Vagina (tissue), 2 donors: ENCODE results near the gene GPI. TPM values are rescaled to one million over a fixed set of nuclear protein-coding genes. Genes with fewer than 3 reads are reported as not detected.

Experiments used
- DNase-seq, 2 donors: peaks; one replicate each; pipeline ENCODE4 v3.0.0-alpha.2; 2017; ENCODE audit errors: extremely low spot score in 2 of 2
- H3K27ac ChIP-seq: fragments of 200-600 bp; sonication (generic); one replicate; pipeline ENCODE4 v1.5.1; 2019
- H3K27me3 ChIP-seq: fragments of 200-600 bp; sonication (generic); one replicate; pipeline ENCODE4 v1.5.1; 2019
- H3K36me3 ChIP-seq, 2 donors: fragments of 200-600 bp; sonication (generic); one replicate each; pipeline ENCODE4 v1.5.1; 2017 to 2019
- H3K4me1 ChIP-seq: fragments of 200-600 bp; sonication (generic); one replicate; pipeline ENCODE4 v1.5.1; 2019
- H3K4me3 ChIP-seq, 2 donors: fragments of 200-600 bp; sonication (generic); 1 replicate in 1 of 2; 2 replicates in 1 of 2; pipeline ENCODE4 v1.5.1; 2016 to 2019
- H3K9me3 ChIP-seq: fragments of 200-600 bp; sonication (generic); one replicate; pipeline ENCODE4 v1.5.1; 2019
- CTCF ChIP-seq, 3 experiments: fragments of 450-650 bp in 2 of 3; fragments of 200-600 bp in 1 of 3; sonication (generic) in 1 of 3; IDR thresholded peaks; one replicate each; pipeline ENCODE4 v1.5.1; 2017 to 2019; ENCODE audit warnings: antibody characterized with exemption in 3 of 3, mild to moderate bottlenecking in 2 of 3, moderate library complexity in 2 of 3
- POLR2A ChIP-seq, 2 donors: fragments of 450-650 bp; IDR thresholded peaks; one replicate each; pipeline ENCODE4 v1.6.1; 2017; ENCODE audit warnings: antibody characterized with exemption in 2 of 2, mild to moderate bottlenecking in 2 of 2, moderate library complexity in 2 of 2
- POLR2AphosphoS5 ChIP-seq, 2 donors: sonication (generic); formaldehyde crosslinking; IDR thresholded peaks; one replicate each; pipeline ENCODE4 v1.9.0; 2017; ENCODE audit warnings: antibody characterized with exemption in 2 of 2, mild to moderate bottlenecking in 2 of 2, low read depth in 1 of 2; ENCODE audit not compliant: insufficient read depth in 1 of 2
- intact Hi-C: fragments of 100-400 bp; cut with DNase I; formaldehyde crosslinking; loops from one replicate; pipeline ENCODE4 v1.15.1; 2023
- total RNA-seq: library from RNA; depleted of rRNA; stranded (reverse); fragments of >200 nt; gene quantifications from one replicate; pipeline ENCODE4 v1.2.3, GENCODE V29; 2016

Gene GPI
- total RNA-seq, 1 donor from 2014 or later = 201 TPM

- Histone ChIP-seq H3K4me3 (no peak overlapping the region), H3K9me3 (no peaks in the 10 kb centered on the region), H3K36me3 (peaks cover 0 to 59% of the 10 kb centered on the region in 2 donors), H3K27ac (peak overlapping the region; percentile 10), H3K4me1 (no peaks in the 10 kb centered on the region), H3K27me3 (no peaks in the 10 kb centered on the region)
- intact Hi-C loops = no loop called here
- TF ChIP-seq POLR2AphosphoS5 (IDR thresholded peaks at IDR 0.05; ENCODE audit: insufficient read depth in 1 of 2, low read depth in 1 of 2) = peak in 1 of 2 donors; percentile 75
- TF ChIP-seq POLR2A (IDR thresholded peaks at IDR 0.05) = no peak
- no peak for DNase-seq
Observed at GRCh38 chr19:34332027-34332760, 32.8 kb upstream of the GPI start.

DNA sequence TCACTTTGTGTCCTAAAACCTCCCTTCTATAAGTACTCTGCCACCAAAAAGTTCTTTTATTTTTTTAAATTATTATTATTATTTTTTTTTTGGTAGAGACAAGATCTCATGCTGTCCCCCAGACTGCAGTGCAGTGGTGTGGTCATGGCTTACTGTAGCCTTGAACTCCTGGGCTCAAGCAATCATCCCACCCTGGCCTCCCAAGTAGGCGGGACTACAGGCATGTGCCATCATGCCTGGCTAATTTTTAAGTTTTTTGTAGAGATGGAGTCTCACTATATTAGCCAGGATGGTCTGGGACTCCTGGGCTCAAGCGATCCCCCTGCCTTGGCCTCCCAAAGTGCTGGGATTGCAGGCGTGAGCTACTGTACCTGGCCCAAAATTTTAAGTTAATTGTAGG, 29.1 kb upstream of the GPI start:
- DNase-seq = no peak
- no peaks in the 10 kb centered on the region for H3K4me1 ChIP-seq
- peaks cover 0 to 57% of the 10 kb centered on the region in 2 donors for H3K36me3 ChIP-seq
- no peak overlapping the region for H3K4me3 ChIP-seq
- no peak overlapping the region for H3K27ac ChIP-seq
- TF ChIP-seq CTCF (IDR thresholded peaks at IDR 0.05) (no peak), POLR2A (IDR thresholded peaks at IDR 0.05) (no peak), POLR2AphosphoS5 (IDR thresholded peaks at IDR 0.05; ENCODE audit: insufficient read depth in 1 of 2, low read depth in 1 of 2) (no peak)
- intact Hi-C loops = no loop called here
- no peaks in the 10 kb centered on the region for H3K27me3 ChIP-seq
- no peaks in the 10 kb centered on the region for H3K9me3 ChIP-seq

- no peak for DNase-seq
- H3K9me3 ChIP-seq = no peaks in the 10 kb centered on the region
- H3K4me3 ChIP-seq = no peak overlapping the region
- H3K27ac ChIP-seq = no peak overlapping the region
- intact Hi-C loops = no loop called here
- no peak for TF ChIP-seq POLR2A (IDR thresholded peaks at IDR 0.05)
- TF ChIP-seq CTCF (IDR thresholded peaks at IDR 0.05) = peak; percentile 15 to 48 (median 48)
- no peak for TF ChIP-seq POLR2AphosphoS5 (IDR thresholded peaks at IDR 0.05; ENCODE audit: insufficient read depth in 1 of 2, low read depth in 1 of 2)
- H3K36me3 ChIP-seq = peaks cover 0 to 63% of the 10 kb centered on the region in 2 donors
- H3K4me1 ChIP-seq = no peaks in the 10 kb centered on the region
- H3K27me3 ChIP-seq = no peaks in the 10 kb centered on the region
Observed at GRCh38 chr19:34336781-34337271, 28.2 kb upstream of the GPI start.

DNA sequence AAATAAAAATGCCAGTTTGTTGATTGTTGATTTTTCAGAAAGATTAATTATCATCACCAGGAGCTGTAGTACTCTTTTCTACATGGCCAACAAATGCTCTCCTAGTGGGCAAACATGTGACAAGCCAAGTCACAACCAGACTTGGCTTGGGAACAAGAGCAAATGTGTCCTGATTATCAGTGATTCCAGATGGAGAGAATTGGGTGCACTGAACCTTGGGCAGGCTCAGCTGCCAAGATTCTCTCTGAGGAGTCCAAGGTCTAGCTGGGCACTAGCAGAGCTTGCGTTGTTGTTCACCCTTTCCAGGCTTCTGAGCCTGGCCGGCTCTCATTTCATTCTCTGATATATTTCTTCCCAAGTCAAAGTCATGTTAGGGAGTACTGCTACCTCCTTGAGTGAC, 27.3 kb upstream of the GPI start:
- no peak overlapping the region for H3K4me3 ChIP-seq
- TF ChIP-seq POLR2AphosphoS5 (IDR thresholded peaks at IDR 0.05; ENCODE audit: insufficient read depth in 1 of 2, low read depth in 1 of 2) (no peak), POLR2A (IDR thresholded peaks at IDR 0.05) (no peak), CTCF (IDR thresholded peaks at IDR 0.05) (no peak)
- H3K4me1 ChIP-seq = no peaks in the 10 kb centered on the region
- no peaks in the 10 kb centered on the region for H3K27me3 ChIP-seq
- DNase-seq = no peak
- H3K36me3 ChIP-seq = peaks cover 0 to 69% of the 10 kb centered on the region in 2 donors
- H3K27ac ChIP-seq = no peak overlapping the region
- intact Hi-C loops = no loop called here
- no peaks in the 10 kb centered on the region for H3K9me3 ChIP-seq

- TF ChIP-seq POLR2A (IDR thresholded peaks at IDR 0.05) (no peak), POLR2AphosphoS5 (IDR thresholded peaks at IDR 0.05; ENCODE audit: insufficient read depth in 1 of 2, low read depth in 1 of 2) (no peak), CTCF (IDR thresholded peaks at IDR 0.05) (no peak)
- Histone ChIP-seq H3K4me3 (no peak overlapping the region), H3K4me1 (no peaks in the 10 kb centered on the region), H3K27ac (no peak overlapping the region), H3K9me3 (no peaks in the 10 kb centered on the region), H3K36me3 (peaks cover 0 to 58% of the 10 kb centered on the region in 2 donors), H3K27me3 (no peaks in the 10 kb centered on the region)
- no peak for DNase-seq
- intact Hi-C loops = loop anchor here (10.0 kb wide), 1 partner anchor 77 kb away; no protein-coding TSS in a partner anchor
Observed at GRCh38 chr19:34341935-34342680, 22.9 kb upstream of the GPI start.
